Measurements from ENCODE around the gene GDF7.

Gene GDF7

GRCh38 chr2:20652141-20652540, 14.8 kb upstream of the GDF7 start:
- H3K27me3 ChIP-seq (ENCODE audit: insufficient read depth, low read length, poor library complexity) = no peaks in the 10 kb centered on the region
- H3K4me1 ChIP-seq (ENCODE audit: insufficient read depth, low read length) = peaks cover 23% of the 10 kb centered on the region
- DNase-seq (no peak), ATAC-seq (ENCODE audit: insufficient read depth, low read depth) (no peak)
- no peaks in the 10 kb centered on the region for H4K20me1 ChIP-seq (ENCODE audit: insufficient read depth, low read length)
- peaks cover 5% of the 10 kb centered on the region; the same call in 1 of the 2 replicates for H3K79me2 ChIP-seq (ENCODE audit: insufficient read depth, low read length)
- H3K4me2 ChIP-seq (ENCODE audit: insufficient read depth, low read length) = no peak overlapping the region
- peak overlapping the region; percentile 81 for H2AFZ ChIP-seq (ENCODE audit: low read depth, low read length)
- TF ChIP-seq, protein P1, sequence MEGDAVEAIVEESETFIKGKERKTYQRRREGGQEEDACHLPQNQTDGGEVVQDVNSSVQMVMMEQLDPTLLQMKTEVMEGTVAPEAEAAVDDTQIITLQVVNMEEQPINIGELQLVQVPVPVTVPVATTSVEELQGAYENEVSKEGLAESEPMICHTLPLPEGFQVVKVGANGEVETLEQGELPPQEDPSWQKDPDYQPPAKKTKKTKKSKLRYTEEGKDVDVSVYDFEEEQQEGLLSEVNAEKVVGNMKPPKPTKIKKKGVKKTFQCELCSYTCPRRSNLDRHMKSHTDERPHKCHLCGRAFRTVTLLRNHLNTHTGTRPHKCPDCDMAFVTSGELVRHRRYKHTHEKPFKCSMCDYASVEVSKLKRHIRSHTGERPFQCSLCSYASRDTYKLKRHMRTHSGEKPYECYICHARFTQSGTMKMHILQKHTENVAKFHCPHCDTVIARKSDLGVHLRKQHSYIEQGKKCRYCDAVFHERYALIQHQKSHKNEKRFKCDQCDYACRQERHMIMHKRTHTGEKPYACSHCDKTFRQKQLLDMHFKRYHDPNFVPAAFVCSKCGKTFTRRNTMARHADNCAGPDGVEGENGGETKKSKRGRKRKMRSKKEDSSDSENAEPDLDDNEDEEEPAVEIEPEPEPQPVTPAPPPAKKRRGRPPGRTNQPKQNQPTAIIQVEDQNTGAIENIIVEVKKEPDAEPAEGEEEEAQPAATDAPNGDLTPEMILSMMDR (IDR thresholded peaks at IDR 0.05; ENCODE audit: borderline replicate concordance, extremely low read depth, low read length, poor library complexity, severe bottlenecking) = no peak
- H3K9me3 ChIP-seq (ENCODE audit: insufficient read depth, low read length, severe bottlenecking) = no peaks in the 10 kb centered on the region
- no peaks in the 10 kb centered on the region for H3K36me3 ChIP-seq (ENCODE audit: insufficient read depth, low read length)
- H3K4me3 ChIP-seq (ENCODE audit: low read depth in 1 of 2, low read length in 2 of 2) = no peak overlapping the region
- no peak overlapping the region for H3K9ac ChIP-seq (ENCODE audit: low read depth, low read length)
- H3K27ac ChIP-seq (ENCODE audit: low read length) = no peak overlapping the region

GRCh38 chr2:20652673-20653575, 14.0 kb upstream of the GDF7 start:
- Histone ChIP-seq H3K4me1 (ENCODE audit: insufficient read depth, low read length) (peaks cover 23% of the 10 kb centered on the region), H3K4me3 (ENCODE audit: low read depth in 1 of 2, low read length in 2 of 2) (no peak overlapping the region), H3K9ac (ENCODE audit: low read depth, low read length) (no peak overlapping the region), H3K79me2 (ENCODE audit: insufficient read depth, low read length) (peaks cover 5% of the 10 kb centered on the region; the same call in 1 of the 2 replicates), H3K9me3 (ENCODE audit: insufficient read depth, low read length, severe bottlenecking) (no peaks in the 10 kb centered on the region), H2AFZ (ENCODE audit: low read depth, low read length) (0 out of 2 replicates have a peak overlapping the region, but pooled peaks have one; percentile 81), H3K27me3 (ENCODE audit: insufficient read depth, low read length, poor library complexity) (peaks cover 5% of the 10 kb centered on the region), H3K27ac (ENCODE audit: low read length) (no peak overlapping the region), H3K4me2 (ENCODE audit: insufficient read depth, low read length) (no peak overlapping the region), H4K20me1 (ENCODE audit: insufficient read depth, low read length) (no peaks in the 10 kb centered on the region), H3K36me3 (ENCODE audit: insufficient read depth, low read length) (no peaks in the 10 kb centered on the region)
- DNase-seq (no peak), ATAC-seq (ENCODE audit: insufficient read depth, low read depth) (no peak)
- TF ChIP-seq EZH2 (IDR thresholded peaks at IDR 0.05; ENCODE audit: borderline replicate concordance, low read depth, low read length, severe bottlenecking) = no peak
- TF ChIP-seq, protein P1 (IDR thresholded peaks at IDR 0.05; ENCODE audit: borderline replicate concordance, extremely low read depth, low read length, poor library complexity, severe bottlenecking) = no peak

GRCh38 chr2:20653695-20654534, 13.0 kb upstream of the GDF7 start:
- Histone ChIP-seq H3K79me2 (ENCODE audit: insufficient read depth, low read length) (peaks cover 5% of the 10 kb centered on the region; the same call in 1 of the 2 replicates), H3K4me1 (ENCODE audit: insufficient read depth, low read length) (peaks cover 23% of the 10 kb centered on the region), H3K9ac (ENCODE audit: low read depth, low read length) (no peak overlapping the region), H3K36me3 (ENCODE audit: insufficient read depth, low read length) (no peaks in the 10 kb centered on the region), H3K27ac (ENCODE audit: low read length) (no peak overlapping the region), H3K4me2 (ENCODE audit: insufficient read depth, low read length) (no peak overlapping the region), H3K27me3 (ENCODE audit: insufficient read depth, low read length, poor library complexity) (peaks cover 5% of the 10 kb centered on the region), H4K20me1 (ENCODE audit: insufficient read depth, low read length) (no peaks in the 10 kb centered on the region), H3K9me3 (ENCODE audit: insufficient read depth, low read length, severe bottlenecking) (no peaks in the 10 kb centered on the region), H2AFZ (ENCODE audit: low read depth, low read length) (no peak overlapping the region), H3K4me3 (ENCODE audit: low read depth in 1 of 2, low read length in 2 of 2) (no peak overlapping the region)
- DNase-seq (no peak), ATAC-seq (ENCODE audit: insufficient read depth, low read depth) (no peak)
- TF ChIP-seq EZH2 (IDR thresholded peaks at IDR 0.05; ENCODE audit: borderline replicate concordance, low read depth, low read length, severe bottlenecking) = no peak
- TF ChIP-seq, protein P1 (IDR thresholded peaks at IDR 0.05; ENCODE audit: borderline replicate concordance, extremely low read depth, low read length, poor library complexity, severe bottlenecking) = peak; percentile 5
